Transverse colon (tissue), 4 donors: ENCODE data around the gene EDA2R.

Experiments
- CTCF ChIP-seq, 5 experiments: fragments of 200-600 bp in 3 of 5; fragments of 450-650 bp in 2 of 5; sonication (generic) in 3 of 5; IDR thresholded peaks; 1 replicate in 2 of 5; 2 replicates in 3 of 5; pipeline ENCODE4 v1.5.1; 2016 to 2017; ENCODE audit warnings: antibody characterized with exemption in 5 of 5, inconsistent platforms in 3 of 5, mild to moderate bottlenecking in 2 of 5, moderate library complexity in 1 of 5
- EP300 ChIP-seq: sonication (generic); formaldehyde crosslinking; IDR thresholded peaks from one replicate; pipeline ENCODE4 v1.6.1; 2017; ENCODE audit warnings: antibody characterized with exemption, low read depth
- POLR2A ChIP-seq: fragments of 450-650 bp; IDR thresholded peaks from one replicate; pipeline ENCODE4 v1.6.1; 2016; ENCODE audit warnings: antibody characterized with exemption, mild to moderate bottlenecking, moderate library complexity
- POLR2AphosphoS5 ChIP-seq, 3 donors: sonication (generic); formaldehyde crosslinking; IDR thresholded peaks; one replicate each; pipeline ENCODE4 v1.6.1; 2016; ENCODE audit warnings: antibody characterized with exemption in 3 of 3

GRCh38 chrX:66601522-66601921 lies 37.4 kb downstream of the EDA2R start:
- TF ChIP-seq POLR2A (no peak), CTCF (IDR thresholded peaks at IDR 0.05) (no peak), POLR2AphosphoS5 (IDR thresholded peaks at IDR 0.05) (no peak), EP300 (no peak)
